IPS-NIHi7 (cell line): ENCODE measurements around the gene CCNI.
A peak's percentile ranks its signal among the peaks of the same experiment; 100 is the strongest.
"Not testable (repeated sequence)": the region's sequence is repeated elsewhere in the genome, so short reads cannot be mapped to it uniquely, and the experiment has no call there.

Experiments
- DNase-seq: peaks from one replicate; pipeline ENCODE4 v3.0.0; 2012; ENCODE audit warnings: mixed read lengths; ENCODE audit errors: extremely low spot score

Gene CCNI

GRCh38 chr4:77075869-77076799 lies at the start of gene CCNI:
Gene CCNI (minus strand): TSS chr4:77075989. CDS start chr4:77066362, 9,627 bp downstream.
- DNase-seq = peak; percentile 92

DNA sequence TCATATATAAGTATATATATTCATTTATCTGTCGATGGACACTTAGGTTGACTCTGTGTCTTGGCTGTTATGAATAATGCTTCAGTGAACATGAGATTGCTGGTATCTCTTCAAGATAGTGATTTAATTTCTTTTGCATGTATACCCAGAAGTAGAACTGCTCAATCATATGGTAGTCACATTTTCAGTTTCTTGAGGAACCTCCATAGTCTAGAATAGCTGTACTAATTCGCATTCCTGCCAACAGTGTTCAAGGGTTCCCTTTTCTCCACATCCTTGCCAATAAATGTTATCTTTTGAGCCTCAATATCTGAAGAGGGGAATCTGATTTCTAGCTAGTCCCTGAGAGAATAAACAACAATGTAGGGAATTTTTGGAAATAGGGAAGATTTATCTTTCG lies 48.8 kb upstream of the CCNI start:
- no peak for DNase-seq

DNA sequence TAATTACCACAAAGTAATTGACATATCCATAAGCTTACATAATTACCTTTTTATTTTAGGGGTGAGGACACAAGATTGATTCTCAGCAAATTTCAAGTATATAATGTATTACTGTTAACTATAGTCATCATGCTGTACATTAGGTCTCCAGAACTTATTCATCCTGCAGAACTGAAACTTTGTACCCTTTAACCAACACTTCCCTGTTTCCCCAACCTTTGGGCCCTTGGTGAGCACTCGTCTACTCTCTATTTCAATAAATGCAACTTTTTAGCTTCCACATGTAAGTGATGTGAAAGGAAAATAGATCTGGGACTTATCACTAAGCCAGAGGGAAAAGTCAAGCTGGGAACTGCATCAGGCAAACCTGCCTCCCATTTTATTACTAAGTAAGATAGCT lies 47.6 kb upstream of the CCNI start:
- no peak for DNase-seq

DNA sequence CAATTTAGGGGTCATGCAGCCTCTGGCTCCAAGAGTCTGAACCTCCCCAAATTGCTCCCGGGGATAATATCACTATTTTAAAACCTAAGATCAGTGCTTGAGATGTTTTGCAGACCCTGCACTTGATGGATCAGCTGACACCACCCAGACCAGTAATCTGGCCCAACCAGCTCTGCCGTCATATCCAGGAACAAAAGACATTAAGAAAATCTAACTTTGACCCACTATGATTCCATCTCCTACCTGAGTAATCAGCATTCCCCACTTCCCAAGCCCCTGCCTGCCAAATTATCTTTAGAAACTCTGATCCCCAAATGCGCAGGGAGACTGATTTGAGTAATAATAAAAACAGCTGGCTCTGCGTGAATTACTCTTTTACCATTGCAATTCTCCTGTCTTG lies 46.9 kb upstream of the CCNI start:
- DNase-seq = no peak

- DNase-seq = no peak
Observed at GRCh38 chr4:77121736-77122240, 46.0 kb upstream of the CCNI start.

DNA sequence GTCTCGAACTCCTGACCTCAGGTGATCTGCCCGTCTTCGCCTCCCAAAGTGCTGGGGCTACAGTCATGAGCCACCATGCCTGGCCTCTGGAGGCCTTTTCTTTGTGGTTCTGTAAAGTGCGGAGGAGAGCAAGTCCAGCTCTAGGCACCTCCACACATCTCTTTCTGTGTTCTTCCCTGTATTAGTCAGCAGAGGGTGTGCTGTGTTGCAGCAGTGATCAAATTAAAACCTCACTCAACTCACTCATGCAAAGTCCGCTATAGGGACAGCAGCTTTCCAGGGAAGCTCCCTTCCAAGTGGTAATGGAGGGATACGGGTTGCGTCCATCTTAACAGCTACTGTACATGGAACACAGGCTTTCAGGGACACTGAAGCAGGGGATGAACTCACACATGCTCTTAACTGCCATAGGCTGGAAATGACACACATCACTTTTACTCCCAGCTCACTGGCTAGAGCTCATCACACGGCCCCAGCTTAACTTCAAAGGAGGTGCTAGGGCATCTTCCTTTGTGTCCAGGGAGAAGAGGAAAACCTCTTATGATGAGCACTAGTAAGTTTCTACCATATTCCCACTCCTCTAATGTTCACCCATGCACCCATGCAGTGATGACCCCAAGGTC lies 45.2 kb upstream of the CCNI start:
- DNase-seq = peak; percentile 36

GRCh38 chr4:77117721-77118120 lies 41.9 kb upstream of the CCNI start:
- no peak for DNase-seq

DNA sequence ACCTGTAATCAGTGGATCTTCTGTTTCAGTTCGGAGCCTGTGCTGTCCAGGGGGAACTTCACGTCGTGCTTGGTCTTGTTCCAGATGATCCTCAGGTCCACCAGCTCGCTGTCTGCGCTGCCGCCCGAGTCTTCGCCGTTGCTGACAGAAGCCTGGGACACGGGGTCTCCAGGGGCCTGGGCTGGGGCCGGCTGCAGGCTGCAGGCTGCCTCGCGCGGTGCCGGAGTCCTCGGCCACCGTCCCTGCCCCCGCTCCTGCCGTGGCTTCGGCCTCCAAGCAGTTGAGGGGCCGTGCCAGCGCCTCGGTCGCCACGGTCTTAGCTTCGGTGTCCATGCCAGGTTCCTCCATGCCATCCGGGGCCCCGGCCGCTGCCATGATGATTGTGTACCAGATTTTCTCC lies 37.3 kb upstream of the CCNI start:
- DNase-seq = no peak

- DNase-seq = no peak
Observed at GRCh38 chr4:77110730-77111129, 34.9 kb upstream of the CCNI start.

DNA sequence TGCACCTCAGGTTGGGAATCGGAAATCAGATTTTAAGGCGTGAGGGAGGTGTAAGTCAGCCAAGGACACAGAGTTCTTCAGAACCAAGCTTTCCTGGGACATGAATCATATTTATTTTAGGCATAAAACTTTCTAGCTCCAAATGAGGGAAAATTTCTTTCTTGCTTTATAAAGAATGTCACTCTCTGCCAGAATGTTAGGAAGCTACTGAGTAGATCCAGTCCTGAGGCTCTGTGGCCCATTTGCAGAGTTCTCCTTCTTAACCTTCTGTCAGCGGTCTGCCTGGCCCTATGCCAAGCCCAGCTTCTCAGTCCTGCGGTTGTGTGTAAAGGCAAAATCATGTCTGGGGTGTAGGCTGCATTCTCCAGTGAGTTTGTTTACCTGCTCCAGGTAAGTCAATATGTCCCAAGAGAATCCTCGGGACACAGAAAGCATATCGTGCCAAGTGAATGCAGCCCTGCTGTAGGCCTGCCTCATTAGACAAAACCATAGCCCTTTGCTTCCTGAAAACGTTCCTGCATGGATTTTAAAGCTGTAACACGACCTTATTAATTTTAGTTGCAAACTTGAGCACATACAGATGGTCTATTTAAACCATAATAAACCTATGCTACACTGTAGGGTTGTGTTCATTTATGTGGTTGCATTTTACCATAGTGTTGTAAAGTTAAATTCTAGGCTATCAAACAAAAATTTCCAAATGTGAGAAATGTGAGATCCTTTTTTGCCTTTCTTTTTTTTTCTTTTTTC lies 29.2 kb upstream of the CCNI start:
- DNase-seq = no peak

DNA sequence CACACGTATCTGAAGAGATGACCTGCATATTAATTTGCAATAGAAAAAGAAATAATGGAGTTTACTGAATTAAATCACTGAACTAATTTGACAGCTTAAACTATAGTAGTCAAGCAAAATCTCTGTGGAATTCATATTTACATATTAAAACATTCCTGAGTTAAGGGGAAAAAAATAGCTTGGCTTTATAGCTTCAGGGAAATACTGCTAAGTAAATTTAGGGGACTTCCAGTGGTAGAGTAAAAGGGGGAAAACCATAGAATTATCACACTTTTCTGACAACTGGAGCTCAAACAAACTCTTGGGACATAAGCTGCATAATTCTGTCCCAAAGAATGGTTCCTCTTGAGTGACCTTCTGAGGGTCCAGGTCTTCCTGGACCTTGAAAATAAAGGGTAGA lies 28.6 kb upstream of the CCNI start:
- no peak for DNase-seq

DNA sequence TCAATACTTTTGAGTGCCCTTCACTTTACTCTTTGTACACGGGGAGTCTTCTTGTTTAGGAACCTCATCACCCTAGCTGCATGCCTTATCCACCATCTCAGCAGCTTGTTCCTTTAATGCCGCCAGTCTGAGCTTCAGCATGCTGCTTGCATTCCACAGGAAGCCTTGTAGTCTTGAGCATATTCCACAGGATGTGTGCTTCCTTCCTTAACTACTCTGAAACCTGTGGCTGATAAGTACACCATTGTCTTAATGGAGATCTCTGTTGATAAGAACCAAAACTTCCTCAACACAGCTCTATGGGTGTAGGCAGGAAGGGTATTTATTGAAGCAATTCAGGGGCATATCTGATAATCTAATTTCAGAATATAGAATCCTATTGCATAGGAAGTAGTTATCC lies 24.4 kb upstream of the CCNI start:
- DNase-seq = no peak

- no peak for DNase-seq
Observed at GRCh38 chr4:77097611-77098010, 21.8 kb upstream of the CCNI start.

DNA sequence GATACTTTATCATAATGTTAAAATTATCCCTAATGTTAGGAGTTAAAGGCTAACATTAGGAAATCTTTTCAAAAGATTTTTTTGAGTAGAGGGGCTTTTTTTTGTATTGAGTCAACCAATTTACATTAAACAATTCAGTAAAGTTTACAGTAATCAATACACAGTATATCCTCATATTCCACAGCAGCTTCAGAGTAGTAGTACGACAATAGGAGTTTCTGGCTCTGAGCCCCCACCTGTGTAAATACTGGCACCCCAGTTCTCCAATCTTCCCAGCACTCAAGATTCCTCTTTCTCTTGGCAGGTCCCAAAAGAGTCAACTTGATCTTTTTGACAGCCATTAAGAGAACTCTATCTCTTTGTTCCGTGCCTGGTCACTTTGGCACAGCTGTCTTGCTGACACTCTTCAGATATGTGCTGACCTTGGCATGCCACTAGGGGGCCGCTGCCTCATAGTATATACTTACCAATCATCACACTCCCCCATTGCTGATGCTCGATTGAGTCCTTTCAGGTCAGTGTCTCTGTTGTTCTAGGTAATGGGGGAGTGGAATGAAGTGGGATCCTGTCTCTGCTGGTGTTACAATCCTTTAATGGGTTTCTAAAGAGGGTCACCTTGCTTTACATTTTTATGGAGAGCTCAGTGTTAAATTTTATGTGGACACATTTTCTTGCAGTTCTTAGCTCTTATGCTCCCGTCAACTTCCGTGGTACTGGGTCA lies 19.5 kb upstream of the CCNI start:
- DNase-seq = peak; percentile 80

DNA sequence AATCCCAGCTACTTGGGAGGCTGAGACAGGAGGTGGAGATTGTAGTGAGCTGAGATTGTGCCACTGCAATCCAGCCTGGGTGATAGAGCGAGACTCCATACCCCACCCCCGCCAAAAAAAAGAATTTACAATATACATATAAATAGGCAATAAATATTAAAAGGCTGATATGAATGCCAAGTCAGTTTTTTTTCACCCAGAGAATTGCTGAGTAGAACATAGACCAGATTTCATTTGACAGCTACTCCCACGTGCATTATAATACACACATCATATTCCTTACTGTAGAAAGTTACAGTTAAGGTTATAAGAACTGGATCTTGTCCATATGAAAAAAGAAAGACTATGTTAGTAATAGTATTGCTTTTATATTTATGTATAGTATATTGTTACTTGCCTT lies 18.7 kb upstream of the CCNI start:
- DNase-seq = no peak

DNA sequence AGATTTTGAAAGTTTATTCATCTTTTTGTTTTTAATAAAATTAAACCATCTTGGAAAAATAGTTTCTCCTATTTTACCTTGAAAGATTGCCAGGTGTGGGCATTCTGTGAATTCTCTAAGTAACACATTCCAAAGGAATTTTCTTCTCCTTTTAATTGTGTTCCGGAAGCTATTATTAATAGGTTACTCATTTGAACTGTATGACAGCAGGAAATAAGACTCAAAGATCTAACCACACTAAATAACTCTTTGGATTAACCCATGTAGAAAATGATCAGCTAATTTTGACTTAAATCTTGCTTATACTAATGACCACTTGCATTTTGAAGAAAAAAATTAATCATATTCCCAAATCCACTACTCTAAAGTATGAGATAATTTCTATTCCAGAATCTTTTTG lies 17.6 kb upstream of the CCNI start:
- no peak for DNase-seq

DNA sequence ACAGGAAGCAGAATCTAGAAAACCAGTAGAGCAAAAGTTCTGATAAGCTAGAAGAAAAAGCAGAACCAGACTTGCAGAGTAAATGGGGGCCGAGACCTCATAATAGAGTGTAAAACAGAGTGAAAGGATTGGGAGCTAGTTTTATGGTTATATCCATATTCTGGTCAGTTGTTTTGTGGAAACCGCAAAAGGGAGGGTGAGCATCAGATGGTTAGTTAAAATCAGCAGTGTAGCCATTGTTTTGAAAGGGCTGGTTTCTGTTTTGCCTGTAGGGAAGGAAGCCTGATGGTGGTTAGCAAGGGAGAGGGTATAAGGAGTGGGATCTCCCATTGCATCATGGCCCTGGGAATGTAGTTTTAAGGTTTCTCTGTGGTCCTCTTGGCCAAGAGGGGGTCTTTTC lies 17.2 kb upstream of the CCNI start:
- DNase-seq = no peak

DNA sequence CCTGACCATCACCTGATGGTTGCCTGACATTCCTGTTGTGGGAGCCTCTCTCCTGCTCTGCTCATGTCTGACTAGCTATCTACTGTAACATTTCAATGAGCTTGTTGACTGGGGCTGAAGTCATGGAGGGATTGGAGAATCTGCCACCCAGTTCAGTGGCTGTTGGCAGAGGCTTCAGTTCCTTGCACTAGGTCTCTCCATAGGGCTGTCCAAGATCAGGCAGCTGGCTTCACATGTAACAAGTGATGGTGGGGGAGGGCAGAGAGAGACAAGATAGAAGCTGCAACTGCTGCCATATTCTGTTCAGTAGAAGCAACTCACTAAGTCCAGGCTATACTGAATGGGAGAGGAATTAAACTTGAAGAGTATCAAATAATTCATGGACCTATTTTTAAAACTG lies 14.1 kb upstream of the CCNI start:
- no peak for DNase-seq

- not testable (repeated sequence) for DNase-seq
Observed at GRCh38 chr4:77087027-77087426, 11.2 kb upstream of the CCNI start.

GRCh38 chr4:77084019-77084639 lies 8.3 kb upstream of the CCNI start:
- no peak for DNase-seq

GRCh38 chr4:77082886-77083608 lies 7.3 kb upstream of the CCNI start:
- no peak for DNase-seq
